T-helper 17 cell (primary cell): ENCODE measurements around the gene S100A7. TPM values are rescaled to one million over a fixed set of nuclear protein-coding genes. Genes with fewer than 3 reads are reported as not detected.
"Not testable (repeated sequence)": the region's sequence is repeated elsewhere in the genome, so short reads cannot be mapped to it uniquely, and the experiment has no call there.

Experiments used
- ATAC-seq: fragments of 150-1000 bp; cut with Tn5 transposase; 2 replicates; pipeline ENCODE4 v1.10.0; 2021; ENCODE audit warnings: mild to moderate bottlenecking, moderate library complexity
- DNase-seq, 3 donors: peaks; one replicate each; pipeline versions ENCODE4 v3.0.0 to v3.0.0-alpha.2; 2020 to 2021
- H3K9me3 ChIP-seq: one replicate; pipeline ENCODE4 v1.7.0; 2013; ENCODE audit warnings: low read length, mild to moderate bottlenecking; ENCODE audit not compliant: control insufficient read depth, poor library complexity, severe bottlenecking
- H3K27ac Mint-ChIP-seq: one replicate; pipeline ENCODE4 v1.8.0; 2022; ENCODE audit warnings: mild to moderate bottlenecking, moderate library complexity, mixed read lengths
- H3K27me3 Mint-ChIP-seq: one replicate; pipeline ENCODE4 v1.8.0; 2022; ENCODE audit warnings: mixed read lengths
- H3K36me3 Mint-ChIP-seq: one replicate; pipeline ENCODE4 v1.8.0; 2022; ENCODE audit warnings: low read depth, mixed read lengths
- H3K4me1 Mint-ChIP-seq: one replicate; pipeline ENCODE4 v1.8.0; 2022; ENCODE audit warnings: mild to moderate bottlenecking, mixed read lengths
- H3K4me3 Mint-ChIP-seq: one replicate; pipeline ENCODE4 v1.8.0; 2022; ENCODE audit warnings: mild to moderate bottlenecking, moderate library complexity, mixed read lengths
- total RNA-seq, 4 donors: library from RNA in 2 of 4; stranded (reverse) in 2 of 4; gene quantifications; one replicate each; pipeline ENCODE4 v1.2.3 and lab custom pipeline; 2022 to 2026

The S100A7 gene
- total RNA-seq, 2 donors from 2014 or later: not detected

GRCh38 chr1:153418758-153419435 is 41.6 kb downstream of the S100A7 start:
- H3K27me3 Mint-ChIP-seq: peaks cover 33% of the 10 kb centered on the region
- not testable (repeated sequence) for H3K36me3 Mint-ChIP-seq, H3K27ac Mint-ChIP-seq, DNase-seq, H3K4me1 Mint-ChIP-seq, ATAC-seq, H3K9me3 ChIP-seq, H3K4me3 Mint-ChIP-seq

DNA sequence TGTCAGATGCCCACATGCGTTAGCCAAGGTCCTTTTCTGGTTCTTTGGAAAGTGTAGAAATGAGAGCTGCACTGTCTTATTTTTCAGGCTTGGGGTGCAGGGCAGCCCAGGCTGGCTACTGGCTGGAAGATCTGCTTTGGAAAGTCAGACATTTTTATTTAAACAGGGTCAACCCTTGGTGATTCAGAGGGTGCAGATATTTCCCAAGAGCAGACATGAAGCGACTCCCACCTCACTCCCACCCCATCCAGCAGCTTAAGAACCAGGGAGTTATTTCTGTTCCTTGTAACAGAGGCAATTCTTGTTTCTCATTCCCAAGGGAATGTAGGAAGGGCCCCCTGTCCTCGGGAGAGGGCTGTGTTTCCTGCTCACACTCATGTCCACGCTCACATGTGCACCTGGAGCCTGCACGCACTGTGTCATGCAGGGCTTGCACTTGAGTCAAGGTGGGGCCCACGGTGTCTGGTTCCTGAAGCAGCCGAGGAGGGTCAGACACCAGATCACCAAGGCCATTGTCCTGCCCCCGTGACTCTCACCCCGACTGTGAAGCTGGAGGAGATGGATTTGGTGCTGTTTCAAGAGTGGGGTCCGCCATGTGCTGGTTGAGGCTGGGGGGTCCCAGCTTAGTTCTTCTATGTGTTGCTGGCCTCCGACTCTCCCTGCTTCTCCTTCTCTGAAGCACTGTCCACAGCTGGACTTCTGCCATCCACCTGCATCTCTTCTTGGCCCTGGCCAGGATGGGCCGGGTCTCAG is 43.1 kb downstream of the S100A7 start:
- Mint-ChIP-seq H3K27me3 (peaks cover 31% of the 10 kb centered on the region), H3K4me3 (no peak overlapping the region), H3K27ac (no peak overlapping the region), H3K36me3 (no peaks in the 10 kb centered on the region), H3K4me1 (no peaks in the 10 kb centered on the region)
- no peak for DNase-seq
- no peak for ATAC-seq
- H3K9me3 ChIP-seq: no peaks in the 10 kb centered on the region

DNA sequence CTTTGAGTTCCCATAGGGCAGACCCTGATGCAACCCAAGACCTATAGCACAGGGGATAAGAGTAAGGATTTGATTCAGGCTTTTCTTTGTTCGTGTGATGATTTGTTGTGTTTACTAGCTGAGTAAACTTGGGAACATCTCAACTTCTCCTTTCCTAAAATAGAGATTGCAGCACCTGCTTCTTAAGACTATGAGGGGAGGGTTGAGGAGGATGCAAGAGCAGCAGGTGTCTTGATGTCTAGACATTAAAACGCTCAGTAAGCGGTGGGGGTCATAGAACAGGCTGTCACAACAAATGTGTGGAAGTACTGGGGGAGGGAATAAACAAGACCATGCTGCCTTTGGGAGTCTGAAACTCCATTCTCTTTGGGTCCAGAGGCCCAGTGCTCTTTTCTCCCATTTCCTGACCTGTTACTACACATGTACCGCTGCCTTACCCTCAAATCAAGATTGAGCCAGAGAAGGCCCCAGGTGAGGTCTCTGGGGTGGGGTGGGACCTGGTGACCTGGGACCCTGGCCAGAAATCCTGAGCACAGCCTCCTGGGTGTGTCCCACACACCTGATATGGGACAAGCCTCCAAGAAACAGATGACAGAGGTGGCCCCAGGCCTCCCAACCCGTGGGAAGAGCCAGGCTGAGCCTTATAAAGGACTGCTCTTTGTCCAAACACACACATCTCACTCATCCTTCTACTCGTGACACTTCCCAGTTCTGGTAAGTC is 44.4 kb downstream of the S100A7 start, which contains the start of gene S100A7A:
Gene S100A7A (plus strand): TSS at position 671 of the 721 bp plus-strand sequence. CDS start 1,563 bp downstream, outside the sequence.
- no peak for ATAC-seq
- Mint-ChIP-seq H3K27ac (no peak within 1 kb of the TSS), H3K36me3 (no peaks in the 10 kb centered on the region), H3K4me1 (no peaks in the 10 kb centered on the region), H3K27me3 (peaks cover 29% of the 10 kb centered on the region), H3K4me3 (no peak within 1 kb of the TSS)
- H3K9me3 ChIP-seq: no peaks in the 10 kb centered on the region
- DNase-seq: no peak

GRCh38 chr1:153413961-153414360 is 46.5 kb downstream of the S100A7 start:
- H3K36me3 Mint-ChIP-seq, H3K9me3 ChIP-seq, H3K27ac Mint-ChIP-seq, DNase-seq, H3K4me3 Mint-ChIP-seq, H3K4me1 Mint-ChIP-seq, ATAC-seq: not testable (repeated sequence)
- H3K27me3 Mint-ChIP-seq: peaks cover 15% of the 10 kb centered on the region

Other genes with a start within 250 kb of the S100A7 start
- not detected for gene PRR9, start 243.1 kb downstream of the S100A7 start, total RNA-seq
- gene LORICRIN, start 201.0 kb downstream of the S100A7 start, total RNA-seq: not detected
- gene PGLYRP3, start 147.7 kb downstream of the S100A7 start, total RNA-seq: not detected
- not detected for gene PGLYRP4, start 111.8 kb downstream of the S100A7 start, total RNA-seq
- gene S100A9, start 102.8 kb downstream of the S100A7 start, total RNA-seq: 100 to 1,000 TPM in 1 of 2 donors, 10 to 100 TPM in 1; 11.9 to 138 TPM
- gene S100A12, start 85.0 kb downstream of the S100A7 start, total RNA-seq: 1 to 10 TPM; 2.0 to 9.1 TPM
- gene S100A8, start 69.6 kb downstream of the S100A7 start, total RNA-seq: 100 to 1,000 TPM in 1 of 2 donors, 1 to 10 TPM in 1; 4.6 to 110 TPM
- not detected for gene S100A7A, start 44.1 kb downstream of the S100A7 start, total RNA-seq
- gene S100A6, start 75.3 kb upstream of the S100A7 start, total RNA-seq: 100 to 1,000 TPM; 303 to 331 TPM
- 1 to 10 TPM in 1 of 2 donors, not detected in 1; 1.1 TPM for gene S100A5, start 80.3 kb upstream of the S100A7 start, total RNA-seq
- 1,000 to 10,000 TPM in 1 of 2 donors, 100 to 1,000 TPM in 1; 935 to 1,018 TPM for gene S100A4, start 85.2 kb upstream of the S100A7 start, total RNA-seq
- not detected for gene S100A3, start 88.6 kb upstream of the S100A7 start, total RNA-seq
- under 1 TPM in 1 of 2 donors, not detected in 1; 0.52 TPM for gene S100A2, start 105.2 kb upstream of the S100A7 start, total RNA-seq
- gene S100A16, start 152.5 kb upstream of the S100A7 start, total RNA-seq: not detected
- not detected for gene S100A14, start 155.7 kb upstream of the S100A7 start, total RNA-seq
- 1 to 10 TPM; 3.1 to 4.6 TPM for gene S100A13, start 166.9 kb upstream of the S100A7 start, total RNA-seq
- not detected for gene S100A1, start 167.8 kb upstream of the S100A7 start, total RNA-seq
- 10 to 100 TPM; 82.0 to 82.4 TPM for gene CHTOP, start 173.4 kb upstream of the S100A7 start, total RNA-seq
- 10 to 100 TPM; 17.6 to 18.2 TPM for gene SNAPIN, start 198.1 kb upstream of the S100A7 start, total RNA-seq
- 100 to 1,000 TPM; 136 to 142 TPM for gene ILF2, start 210.3 kb upstream of the S100A7 start, total RNA-seq
- not detected for gene NPR1, start 218.0 kb upstream of the S100A7 start, total RNA-seq